ENCODE measurements around the gene PJA2.

The PJA2 gene

GRCh38 chr5:109345699-109346098 is 64.1 kb downstream of the PJA2 start:
- H3K9me3 Mint-ChIP-seq = no peaks in the 10 kb centered on the region
- H3K27me3 Mint-ChIP-seq = no peaks in the 10 kb centered on the region
- H3K27ac Mint-ChIP-seq = no peak overlapping the region
- ATAC-seq (no peak), DNase-seq (no peak)
- peaks cover 6% of the 10 kb centered on the region for H3K4me1 Mint-ChIP-seq
- H3K4me3 Mint-ChIP-seq = no peak overlapping the region

- Mint-ChIP-seq H3K27ac (no peak overlapping the region), H3K9me3 (no peaks in the 10 kb centered on the region), H3K4me1 (no peaks in the 10 kb centered on the region), H3K27me3 (no peaks in the 10 kb centered on the region), H3K4me3 (no peak overlapping the region)
- no peak for DNase-seq
- no peak for ATAC-seq
Observed at GRCh38 chr5:109340351-109340750, 69.4 kb downstream of the PJA2 start.

- Mint-ChIP-seq H3K9me3 (no peaks in the 10 kb centered on the region), H3K27ac (no peak overlapping the region), H3K27me3 (no peaks in the 10 kb centered on the region), H3K4me1 (no peaks in the 10 kb centered on the region), H3K4me3 (no peak overlapping the region)
- DNase-seq (no peak), ATAC-seq (no peak)
Observed at GRCh38 chr5:109335114-109335513, 74.7 kb downstream of the PJA2 start.

GRCh38 chr5:109334056-109334455 is 75.7 kb downstream of the PJA2 start:
- H3K4me3 Mint-ChIP-seq = no peak overlapping the region
- DNase-seq (no peak), ATAC-seq (no peak)
- no peaks in the 10 kb centered on the region for H3K27me3 Mint-ChIP-seq
- no peaks in the 10 kb centered on the region for H3K4me1 Mint-ChIP-seq
- no peak overlapping the region for H3K27ac Mint-ChIP-seq
- H3K9me3 Mint-ChIP-seq = no peaks in the 10 kb centered on the region

GRCh38 chr5:109329333-109330237 is 80.2 kb downstream of the PJA2 start:
- H3K4me3 Mint-ChIP-seq = no peak overlapping the region
- peak overlapping the region in 1 of 2 donors; percentile 89 for H3K27ac Mint-ChIP-seq
- ATAC-seq = no peak
- DNase-seq = no peak
- H3K4me1 Mint-ChIP-seq = no peaks in the 10 kb centered on the region
- H3K27me3 Mint-ChIP-seq = no peaks in the 10 kb centered on the region
- no peaks in the 10 kb centered on the region for H3K9me3 Mint-ChIP-seq

- H3K4me3 Mint-ChIP-seq = no peak overlapping the region
- H3K4me1 Mint-ChIP-seq = no peaks in the 10 kb centered on the region
- H3K27me3 Mint-ChIP-seq = no peaks in the 10 kb centered on the region
- ATAC-seq (no peak), DNase-seq (no peak)
- H3K27ac Mint-ChIP-seq = peak overlapping the region in 1 of 2 donors; percentile 84
- H3K9me3 Mint-ChIP-seq = no peaks in the 10 kb centered on the region
Observed at GRCh38 chr5:109328626-109329025, 81.1 kb downstream of the PJA2 start.

GRCh38 chr5:109327570-109327969 is 82.2 kb downstream of the PJA2 start:
- H3K4me3 Mint-ChIP-seq = no peak overlapping the region
- no peak overlapping the region for H3K27ac Mint-ChIP-seq
- H3K27me3 Mint-ChIP-seq = no peaks in the 10 kb centered on the region
- DNase-seq (no peak), ATAC-seq (no peak)
- no peaks in the 10 kb centered on the region for H3K9me3 Mint-ChIP-seq
- H3K4me1 Mint-ChIP-seq = no peaks in the 10 kb centered on the region

GRCh38 chr5:109326919-109327318 is 82.9 kb downstream of the PJA2 start:
- Mint-ChIP-seq H3K4me1 (no peaks in the 10 kb centered on the region), H3K27me3 (no peaks in the 10 kb centered on the region), H3K9me3 (no peaks in the 10 kb centered on the region), H3K4me3 (no peak overlapping the region), H3K27ac (no peak overlapping the region)
- DNase-seq (no peak), ATAC-seq (no peak)

- Mint-ChIP-seq H3K9me3 (peaks cover 0 to under 1% of the 10 kb centered on the region in 2 donors), H3K4me3 (no peak overlapping the region), H3K27ac (no peak overlapping the region), H3K4me1 (no peaks in the 10 kb centered on the region), H3K27me3 (no peaks in the 10 kb centered on the region)
- ATAC-seq = no peak
- DNase-seq = no peak
Observed at GRCh38 chr5:109325456-109325855, 84.3 kb downstream of the PJA2 start.

- H3K27ac Mint-ChIP-seq = no peak overlapping the region
- H3K4me1 Mint-ChIP-seq = no peaks in the 10 kb centered on the region
- DNase-seq (no peak), ATAC-seq (no peak)
- peaks cover 0 to 5% of the 10 kb centered on the region in 2 donors for H3K9me3 Mint-ChIP-seq
- no peaks in the 10 kb centered on the region for H3K27me3 Mint-ChIP-seq
- no peak overlapping the region for H3K4me3 Mint-ChIP-seq
Observed at GRCh38 chr5:109324931-109325330, 84.8 kb downstream of the PJA2 start.

- ATAC-seq = no peak
- Mint-ChIP-seq H3K9me3 (peaks cover 0 to 5% of the 10 kb centered on the region in 2 donors), H3K27ac (no peak overlapping the region), H3K27me3 (no peaks in the 10 kb centered on the region), H3K4me3 (no peak overlapping the region), H3K4me1 (no peaks in the 10 kb centered on the region)
- DNase-seq = no peak
Observed at GRCh38 chr5:109324351-109324750, 85.4 kb downstream of the PJA2 start.

- peak overlapping the region in 1 of 2 donors; percentile 68 for H3K27ac Mint-ChIP-seq
- ATAC-seq (no peak), DNase-seq (no peak)
- H3K9me3 Mint-ChIP-seq = peaks cover 0 to 5% of the 10 kb centered on the region in 2 donors
- H3K4me3 Mint-ChIP-seq = no peak overlapping the region
- no peaks in the 10 kb centered on the region for H3K4me1 Mint-ChIP-seq
- H3K27me3 Mint-ChIP-seq = no peaks in the 10 kb centered on the region
Observed at GRCh38 chr5:109322694-109323093, 87.1 kb downstream of the PJA2 start.

- peak overlapping the region in 1 of 2 donors; percentile 69 for H3K27ac Mint-ChIP-seq
- H3K4me1 Mint-ChIP-seq = no peaks in the 10 kb centered on the region
- H3K9me3 Mint-ChIP-seq = peaks cover 0 to 5% of the 10 kb centered on the region in 2 donors
- no peak overlapping the region for H3K4me3 Mint-ChIP-seq
- DNase-seq (no peak), ATAC-seq (no peak)
- H3K27me3 Mint-ChIP-seq = no peaks in the 10 kb centered on the region
Observed at GRCh38 chr5:109319351-109319750, 90.4 kb downstream of the PJA2 start.

GRCh38 chr5:109318455-109319108 is 91.2 kb downstream of the PJA2 start:
- H3K27ac Mint-ChIP-seq = no peak overlapping the region
- ATAC-seq = no peak

GRCh38 chr5:109316634-109317033 is 93.1 kb downstream of the PJA2 start:
- Mint-ChIP-seq H3K9me3 (peaks cover 0 to 5% of the 10 kb centered on the region in 2 donors), H3K4me3 (no peak overlapping the region), H3K27ac (no peak overlapping the region), H3K27me3 (no peaks in the 10 kb centered on the region), H3K4me1 (no peaks in the 10 kb centered on the region)
- DNase-seq (no peak), ATAC-seq (no peak)

More at GRCh38 chr5:109318455-109319108, 91.2 kb downstream of the PJA2 start:
- no peak for DNase-seq
- Mint-ChIP-seq H3K27me3 (no peaks in the 10 kb centered on the region), H3K9me3 (peaks cover 0 to 5% of the 10 kb centered on the region in 2 donors), H3K4me3 (no peak overlapping the region), H3K4me1 (no peaks in the 10 kb centered on the region)

GRCh38 chr5:109315245-109315644 is 94.5 kb downstream of the PJA2 start:
- Mint-ChIP-seq H3K27ac (no peak overlapping the region), H3K9me3 (peaks cover 0 to 2% of the 10 kb centered on the region in 2 donors), H3K4me3 (no peak overlapping the region), H3K27me3 (no peaks in the 10 kb centered on the region), H3K4me1 (no peaks in the 10 kb centered on the region)
- DNase-seq = no peak
- ATAC-seq = no peak
